HuH-7.5 (cell line): ENCODE measurements around the gene ZMIZ1.

Source experiments
- DNase-seq: peaks from one replicate; pipeline ENCODE4 v3.0.0; 2011; ENCODE audit warnings: low spot score

ZMIZ1 gene

DNA sequence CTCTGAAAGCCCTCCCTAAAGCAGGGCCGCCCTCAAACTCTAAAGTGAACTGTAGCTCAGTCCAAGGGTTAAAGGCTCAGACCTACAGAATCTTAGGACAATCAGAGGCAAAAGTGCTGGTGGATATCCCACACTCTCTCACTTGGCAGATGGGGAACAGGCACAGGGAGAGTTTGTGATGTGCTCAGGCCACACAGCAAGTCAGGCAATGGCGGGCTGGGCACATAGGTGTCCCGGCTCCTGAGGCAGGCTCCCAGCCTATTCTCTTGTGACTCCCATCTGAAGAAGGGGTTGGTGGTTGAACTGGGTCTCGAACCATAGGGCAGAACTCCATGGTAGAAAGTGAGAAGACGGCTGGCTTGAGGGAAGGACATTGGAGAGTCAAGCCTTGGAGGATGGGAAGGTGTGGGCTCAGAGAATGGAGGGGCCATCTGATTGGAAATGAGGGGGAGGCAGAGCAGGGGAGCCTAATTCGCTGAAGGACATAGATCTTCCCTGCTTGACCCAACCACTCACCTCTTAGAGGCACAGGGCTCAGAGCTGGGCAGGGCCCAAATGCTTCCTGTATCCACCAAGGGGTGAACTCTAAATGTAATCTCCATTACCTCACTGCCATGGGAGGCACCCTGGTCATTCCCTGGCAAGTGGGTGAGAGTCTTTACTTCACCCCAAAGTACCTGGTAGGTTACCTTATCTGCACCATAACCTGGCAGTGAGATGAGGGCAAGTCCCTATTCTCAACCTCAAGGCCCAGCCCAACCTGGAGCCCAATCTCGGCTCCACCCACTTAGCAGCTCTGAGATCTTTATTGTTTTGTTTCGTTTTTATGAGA is 4.9 kb upstream of the ZMIZ1 start:
- no peak for DNase-seq

DNA sequence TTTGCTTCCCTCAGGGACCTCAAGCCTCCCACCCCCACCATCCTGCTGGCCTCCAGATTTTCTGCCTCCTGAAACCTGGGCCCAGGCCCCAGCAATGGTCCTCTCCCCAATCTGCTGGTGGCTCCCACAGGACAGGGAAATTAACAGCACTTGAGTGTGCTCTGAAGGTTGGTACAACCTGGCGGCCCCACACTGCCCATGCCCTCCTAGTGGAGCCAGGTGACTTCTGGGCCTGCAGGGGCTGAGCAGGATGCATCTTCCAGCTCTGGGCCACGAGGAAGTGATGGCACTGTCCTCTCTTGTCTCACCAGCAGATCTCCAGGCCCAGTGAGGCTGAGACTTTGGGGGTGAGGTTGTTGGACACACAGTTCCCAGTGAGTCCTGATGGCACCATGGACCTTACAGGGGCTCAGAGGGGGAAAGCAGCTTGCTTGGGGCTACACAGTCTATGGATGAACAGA is 3.6 kb upstream of the ZMIZ1 start:
- no peak for DNase-seq

DNA sequence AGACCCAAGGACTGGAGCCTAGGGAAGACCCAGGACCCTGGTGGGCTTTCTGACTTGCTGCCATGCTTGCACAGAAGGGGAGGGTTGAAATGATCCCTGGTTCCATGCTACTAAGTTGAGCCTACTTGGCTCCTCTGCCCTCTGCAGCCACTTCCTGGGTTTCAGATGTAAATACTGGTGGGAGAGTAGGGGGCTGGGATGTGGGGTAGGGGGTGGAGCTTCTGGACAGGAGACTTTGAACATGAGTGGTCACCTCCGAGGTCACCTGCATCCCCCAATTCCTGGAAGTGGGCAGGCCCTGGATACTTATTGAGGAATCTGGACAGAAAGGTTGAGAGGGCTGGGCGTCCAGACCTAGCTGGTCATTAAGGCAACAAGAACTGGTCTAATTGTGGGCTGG is 2.9 kb upstream of the ZMIZ1 start:
- no peak for DNase-seq

GRCh38 chr10:79066411-79067240 is 2.1 kb upstream of the ZMIZ1 start:
- DNase-seq = peak; percentile 91

GRCh38 chr10:79067241-79068202 is 1.2 kb upstream of the ZMIZ1 start:
- peak; percentile 78 for DNase-seq

- DNase-seq = no peak
Observed at GRCh38 chr10:79068203-79068561, 584 bp upstream of the ZMIZ1 start.

DNA sequence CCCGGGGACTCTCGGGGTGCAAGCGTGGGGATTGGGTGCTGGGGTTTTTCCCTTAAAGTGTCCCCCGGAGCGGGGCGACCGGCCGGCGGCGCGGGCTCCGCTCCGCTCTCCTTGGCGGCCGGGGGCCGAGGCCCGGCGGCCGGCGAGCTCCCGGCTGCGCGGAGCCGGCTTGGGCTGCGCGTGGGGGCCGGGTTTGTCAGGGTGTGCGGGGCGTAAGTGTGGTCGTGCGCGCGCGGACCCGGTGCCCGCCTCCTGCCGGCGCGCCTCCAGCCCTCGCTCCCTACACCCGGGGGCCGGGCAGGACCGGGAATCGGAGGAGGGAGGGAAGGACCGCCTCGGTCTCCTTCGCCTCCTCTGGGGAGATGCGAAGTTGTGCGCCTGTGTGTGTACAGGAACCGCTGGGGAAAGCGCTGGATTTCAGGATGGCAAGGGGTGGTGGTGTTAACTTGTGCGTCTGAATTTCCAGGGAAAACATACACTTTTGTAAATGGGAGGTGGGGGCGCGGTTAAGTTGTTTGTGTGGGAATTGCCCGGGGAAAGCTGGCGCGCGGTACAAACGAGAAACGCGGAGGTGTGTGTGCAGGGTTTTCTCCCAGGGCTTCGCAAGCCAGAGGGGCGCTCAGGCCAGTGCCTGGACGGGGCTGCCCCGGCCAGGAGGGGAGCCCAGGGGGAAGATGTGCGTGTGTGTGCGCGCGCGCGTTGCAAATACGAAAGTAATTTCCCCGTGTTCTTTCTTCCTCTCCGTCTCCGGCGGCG is 737 bp downstream of the ZMIZ1 start:
- DNase-seq = no peak

DNA sequence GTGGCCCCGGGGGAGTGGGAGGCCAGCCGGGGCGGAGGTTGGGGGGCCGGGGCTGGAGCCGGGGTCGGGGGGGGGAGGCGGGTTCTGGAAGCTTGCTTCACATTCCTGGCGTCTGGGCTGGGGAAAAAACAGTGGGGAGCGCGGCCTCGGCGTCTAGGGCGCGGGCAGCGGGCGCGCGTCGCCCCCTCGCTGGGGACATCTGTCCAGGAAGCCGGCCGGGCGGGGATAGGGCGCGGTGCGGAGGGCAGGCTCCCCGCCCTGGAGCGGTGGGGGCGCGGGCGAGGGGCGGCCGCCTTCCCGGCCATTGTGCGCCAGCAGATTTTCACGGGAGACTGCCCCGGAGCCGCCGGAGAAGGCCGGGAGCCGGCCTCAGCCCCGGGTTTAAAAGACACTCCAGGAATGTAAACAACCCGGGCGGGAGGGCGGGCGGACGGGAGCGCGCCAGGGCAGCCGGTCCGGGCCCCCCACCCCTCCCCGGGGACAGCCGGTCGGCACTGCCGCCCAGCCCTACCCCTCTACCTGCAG is 1.4 kb downstream of the ZMIZ1 start:
- DNase-seq = no peak

DNA sequence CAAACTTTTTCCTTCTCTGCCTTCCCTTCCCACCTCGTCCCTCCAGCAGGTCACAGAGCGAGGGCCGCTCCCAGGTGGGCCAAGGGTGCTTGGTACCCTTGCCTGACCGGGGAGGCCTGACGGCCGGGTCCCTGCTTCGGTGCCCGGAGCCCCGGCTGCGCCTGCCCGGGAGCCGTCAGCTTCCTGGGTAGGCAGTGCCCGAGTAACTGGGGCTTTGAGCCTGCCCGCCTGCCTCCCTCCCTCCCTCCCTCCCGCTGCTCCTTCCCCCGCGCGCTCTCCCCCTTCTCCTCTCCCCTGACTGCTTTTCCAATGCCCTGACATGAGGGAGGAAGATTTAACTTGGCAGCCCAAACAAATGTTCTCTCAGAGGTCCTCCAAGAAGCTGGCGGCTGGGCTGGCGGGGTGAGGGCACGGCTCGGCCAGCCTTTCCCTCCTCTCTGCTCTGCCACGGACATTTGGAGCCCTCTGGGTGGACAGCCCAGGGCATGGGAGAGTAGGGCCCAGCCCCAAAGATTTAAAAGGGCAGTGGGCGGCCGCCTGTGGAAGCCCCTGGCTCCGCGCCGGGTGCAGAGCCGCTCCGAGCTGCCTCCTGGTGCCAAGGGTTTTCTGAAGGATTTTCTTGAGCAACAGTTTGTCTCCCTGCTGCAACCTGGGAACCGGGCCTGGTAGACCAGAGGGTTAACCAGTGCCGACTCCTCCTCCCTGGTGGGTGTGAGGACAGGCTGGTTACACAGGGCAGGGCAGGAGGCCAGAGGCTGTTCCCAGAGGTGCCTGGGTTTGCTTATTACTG is 2.0 kb downstream of the ZMIZ1 start:
- DNase-seq = peak; percentile 84

DNA sequence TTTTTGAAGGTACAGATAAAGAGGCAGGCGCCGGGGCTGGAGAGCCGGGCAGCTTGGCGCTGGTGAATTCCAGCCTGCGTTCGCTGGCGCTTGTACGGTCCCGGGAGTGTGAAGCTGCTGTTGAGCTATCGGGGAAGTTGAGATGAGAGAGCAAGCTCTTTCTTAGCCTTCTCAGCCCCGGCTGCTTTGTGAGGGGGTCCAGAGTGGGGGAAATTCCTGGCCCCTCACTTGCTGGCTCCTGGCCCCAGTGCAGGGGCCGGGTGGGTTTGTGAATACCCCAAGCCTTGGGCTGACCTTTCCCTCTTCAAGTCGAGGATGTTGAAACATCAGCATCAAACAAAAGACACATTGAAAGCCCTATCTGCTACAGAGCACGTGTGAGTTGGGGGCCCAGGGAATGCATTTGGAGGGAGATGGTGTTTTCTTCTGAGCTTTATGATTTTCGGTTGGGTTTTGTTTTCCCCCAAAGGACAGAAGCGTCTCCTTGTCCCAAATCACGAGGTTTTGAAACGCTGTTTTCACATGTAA is 2.7 kb downstream of the ZMIZ1 start:
- no peak for DNase-seq

GRCh38 chr10:79072041-79072441 is 3.3 kb downstream of the ZMIZ1 start:
- no peak for DNase-seq

DNA sequence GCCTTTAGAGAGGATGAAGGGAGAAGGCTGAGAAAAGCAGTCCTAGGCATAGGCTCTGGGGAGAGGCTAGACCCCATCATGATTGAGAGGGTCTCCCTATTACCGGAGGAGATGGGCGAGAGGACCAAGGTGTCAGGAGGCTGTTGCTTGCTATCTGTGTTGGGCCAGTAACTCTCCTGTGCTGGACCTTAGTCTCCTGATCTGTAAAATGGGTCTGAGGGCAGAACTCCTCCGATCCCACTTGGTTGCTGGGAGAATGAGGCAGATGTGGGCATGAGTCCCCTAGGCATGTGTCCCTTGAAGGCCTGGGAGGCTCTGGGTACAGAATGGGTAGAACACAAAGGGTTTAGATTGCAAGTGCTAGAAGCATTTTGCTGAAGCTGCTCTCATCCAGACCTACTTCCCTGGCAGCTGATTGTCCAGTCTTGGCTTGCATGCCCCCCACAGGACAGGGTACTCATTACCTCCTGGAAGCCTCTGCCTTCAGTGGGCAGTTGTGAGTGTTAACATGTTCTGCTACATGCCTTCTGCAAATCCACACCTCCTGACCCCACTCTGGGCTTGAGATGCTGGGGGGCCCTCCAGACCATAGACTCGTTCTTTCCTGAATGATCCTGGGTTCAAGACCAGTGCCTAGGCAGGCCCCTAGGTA is 4.4 kb downstream of the ZMIZ1 start:
- no peak for DNase-seq

- no peak for DNase-seq
Observed at GRCh38 chr10:79073784-79074432, 5.1 kb downstream of the ZMIZ1 start.

DNA sequence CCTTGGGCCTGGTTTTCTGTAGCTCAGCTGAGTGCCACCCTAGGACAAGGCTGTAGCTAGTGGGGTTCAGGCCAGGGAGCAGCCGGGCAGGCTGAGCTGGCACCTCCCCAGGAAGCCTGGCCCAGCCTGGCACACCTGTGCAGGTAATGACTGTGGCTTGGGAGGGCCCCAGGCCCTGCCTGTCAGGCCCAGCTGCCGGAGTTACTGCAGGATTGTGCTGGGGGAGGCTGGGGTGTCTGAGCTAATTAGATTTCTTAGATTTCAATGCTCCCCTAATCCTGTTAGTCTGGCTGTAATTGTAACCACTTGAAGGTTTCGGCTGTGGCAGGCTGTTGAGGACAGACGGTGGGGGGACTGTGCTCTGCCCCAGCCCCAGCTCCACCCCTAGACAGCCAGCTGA is 6.0 kb downstream of the ZMIZ1 start:
- DNase-seq = no peak

DNA sequence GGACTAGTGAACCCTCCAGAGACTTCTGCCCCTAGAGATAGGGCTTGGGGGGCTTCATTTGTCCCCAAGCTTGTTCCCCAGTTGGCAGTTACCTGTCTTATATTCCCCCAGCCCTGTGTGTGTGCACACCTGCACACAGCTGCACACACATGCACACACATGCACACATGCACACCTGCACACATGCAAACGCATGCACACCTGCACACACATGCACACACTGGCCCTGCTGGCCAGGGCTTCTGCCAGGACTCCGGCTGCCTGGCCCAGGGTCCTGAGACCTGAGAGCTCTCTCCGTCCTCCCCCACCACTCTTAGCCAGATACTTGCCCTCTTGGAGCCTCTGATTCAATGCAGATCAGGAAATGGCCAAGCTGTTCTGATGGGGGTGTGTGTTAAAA is 6.7 kb downstream of the ZMIZ1 start:
- DNase-seq = no peak

GRCh38 chr10:79077488-79078173 is 8.9 kb downstream of the ZMIZ1 start:
- no peak for DNase-seq

DNA sequence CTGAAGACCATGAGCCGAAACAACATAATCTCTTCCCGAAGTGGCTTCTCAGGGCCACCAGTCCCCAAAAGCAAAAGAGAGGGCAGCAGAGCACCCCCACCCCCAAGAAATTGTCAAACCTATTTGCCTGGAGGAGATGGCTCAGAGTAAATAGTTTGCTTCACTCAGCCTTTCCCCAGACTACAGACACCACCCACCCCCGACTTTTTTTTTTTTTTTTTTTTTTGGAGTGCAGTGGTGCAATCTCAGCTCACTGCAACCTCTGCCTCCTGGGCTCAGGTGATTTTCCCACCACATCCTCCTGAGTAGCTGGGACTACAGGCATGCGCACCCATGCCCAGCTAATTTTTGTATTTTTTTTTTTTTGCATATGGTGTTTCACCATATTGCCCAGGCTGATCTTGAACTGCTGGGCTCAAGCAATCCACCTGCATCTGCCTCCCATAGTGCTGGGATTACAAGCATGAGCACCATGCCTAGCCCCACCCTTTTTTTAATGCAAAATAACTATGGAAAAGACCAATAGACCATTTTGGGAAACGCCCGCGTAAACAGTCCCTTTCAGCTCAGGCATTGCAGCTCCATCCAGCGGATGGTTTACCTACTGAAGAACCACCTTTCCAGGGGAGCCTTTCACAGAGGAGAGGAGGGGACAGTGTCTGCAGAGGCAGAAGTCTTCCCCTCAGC is 9.7 kb downstream of the ZMIZ1 start:
- DNase-seq = no peak

DNA sequence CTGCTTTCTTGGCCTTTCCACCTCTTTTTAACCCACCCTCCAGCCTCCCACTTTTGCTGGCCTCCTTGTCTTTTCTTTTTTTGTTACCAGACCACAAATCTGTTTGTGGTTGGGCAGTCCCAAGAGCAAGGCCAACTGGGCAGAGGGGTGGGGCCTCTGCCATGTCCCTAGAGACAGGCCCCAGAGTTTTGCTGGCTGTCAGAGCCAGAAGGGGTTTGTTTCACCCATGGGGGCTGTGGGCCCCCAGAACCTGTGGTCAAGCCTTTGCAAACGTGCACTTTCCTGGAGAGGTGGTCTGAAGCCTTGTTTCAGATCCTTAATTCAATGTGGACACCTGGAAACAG is 10.3 kb downstream of the ZMIZ1 start:
- DNase-seq = no peak
